ENCODE results near the gene HOMER3.

Gene HOMER3

GRCh38 chr19:18900700-18901481, 40.1 kb downstream of the HOMER3 start:
- DNase-seq, result no peak

GRCh38 chr19:18899624-18900560, 41.1 kb downstream of the HOMER3 start:
- DNase-seq, result no peak

GRCh38 chr19:18898607-18899408, 42.2 kb downstream of the HOMER3 start:
- DNase-seq, result no peak

- peak in 1 of 3 donors; percentile 10 for DNase-seq
Observed at GRCh38 chr19:18898081-18898606, 42.9 kb downstream of the HOMER3 start.

GRCh38 chr19:18897094-18898029, 43.7 kb downstream of the HOMER3 start:
- DNase-seq, result no peak

GRCh38 chr19:18896421-18896841, 44.6 kb downstream of the HOMER3 start:
- DNase-seq, result peak in 2 of 3 donors; percentile 12 to 34

- peak; percentile 21 to 47 (median 23) for DNase-seq
Observed at GRCh38 chr19:18895824-18896341, 45.1 kb downstream of the HOMER3 start, which contains the start of gene CERS1. Gene CERS1, minus strand, starts transcription at chr19:18896158. Its CDS starts 86 bp downstream, at chr19:18896072.

- DNase-seq, result peak; percentile 64 to 83 (median 64)
Observed at GRCh38 chr19:18895038-18895823, 45.8 kb downstream of the HOMER3 start.

- DNase-seq, result no peak
Observed at GRCh38 chr19:18894254-18895037, 46.6 kb downstream of the HOMER3 start.

- no peak for DNase-seq
Observed at GRCh38 chr19:18893587-18894253, 47.3 kb downstream of the HOMER3 start.

GRCh38 chr19:18889949-18890745, 50.9 kb downstream of the HOMER3 start:
- no peak for DNase-seq

- no peak for DNase-seq
Observed at GRCh38 chr19:18886972-18887371, 54.0 kb downstream of the HOMER3 start.

GRCh38 chr19:18883526-18884304, 57.3 kb downstream of the HOMER3 start:
- DNase-seq, result no peak

GRCh38 chr19:18881491-18881890, 59.5 kb downstream of the HOMER3 start:
- DNase-seq, result no peak

- peak; percentile 28 to 52 (median 30) for DNase-seq
Observed at GRCh38 chr19:18879579-18880373, 61.2 kb downstream of the HOMER3 start.

All from suppressor macrophage treated with lipopolysaccharide for 1 hour (primary cell).